ENCODE data around the gene NRSN1.

Gene NRSN1

DNA sequence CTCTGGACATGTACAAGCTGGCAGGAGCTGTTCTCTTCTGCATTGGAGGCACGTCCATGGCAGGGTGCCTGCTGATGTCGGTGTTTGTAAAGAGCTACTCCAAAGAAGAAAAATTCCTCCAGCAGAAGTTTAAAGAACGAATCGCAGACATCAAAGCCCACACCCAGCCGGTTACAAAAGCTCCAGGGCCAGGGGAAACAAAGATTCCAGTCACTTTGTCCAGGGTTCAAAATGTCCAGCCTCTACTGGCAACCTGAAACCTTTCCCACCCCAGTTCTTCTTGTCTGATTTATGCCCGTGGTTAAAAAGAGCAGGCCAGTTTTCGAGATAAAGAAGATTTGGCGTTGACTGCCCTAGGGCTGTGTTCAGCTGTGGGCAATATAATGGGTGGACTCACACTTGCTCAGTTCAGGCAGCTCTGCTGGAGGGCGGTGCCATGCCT is 19.7 kb downstream of the NRSN1 start:
- DNase-seq, result no peak

GRCh38 chr6:24146871-24147270 is 20.9 kb downstream of the NRSN1 start:
- no peak for DNase-seq

- no peak for DNase-seq
These were observed 21.6 kb downstream of the NRSN1 start for GRCh38 chr6:24147511-24148153.

DNA sequence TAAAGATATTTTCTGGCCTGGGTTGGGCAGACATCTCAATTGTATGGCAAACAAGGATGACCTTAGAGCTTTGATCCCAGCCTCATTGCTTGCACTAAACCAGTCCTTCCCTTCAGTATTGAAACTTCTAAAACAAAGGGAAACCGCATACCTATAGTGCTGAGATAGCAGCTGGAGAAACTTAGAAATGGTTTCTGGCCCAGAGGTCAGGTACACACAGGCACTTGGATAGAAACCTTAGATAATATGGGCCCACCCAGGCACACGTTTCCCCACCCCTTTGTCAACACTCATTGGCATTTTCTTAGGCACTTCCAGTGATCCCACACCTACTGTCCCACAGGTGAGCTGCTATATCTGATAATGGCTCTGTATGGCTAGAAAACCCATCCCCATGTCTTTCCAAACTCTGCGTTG is 22.1 kb downstream of the NRSN1 start:
- no peak for DNase-seq

DNA sequence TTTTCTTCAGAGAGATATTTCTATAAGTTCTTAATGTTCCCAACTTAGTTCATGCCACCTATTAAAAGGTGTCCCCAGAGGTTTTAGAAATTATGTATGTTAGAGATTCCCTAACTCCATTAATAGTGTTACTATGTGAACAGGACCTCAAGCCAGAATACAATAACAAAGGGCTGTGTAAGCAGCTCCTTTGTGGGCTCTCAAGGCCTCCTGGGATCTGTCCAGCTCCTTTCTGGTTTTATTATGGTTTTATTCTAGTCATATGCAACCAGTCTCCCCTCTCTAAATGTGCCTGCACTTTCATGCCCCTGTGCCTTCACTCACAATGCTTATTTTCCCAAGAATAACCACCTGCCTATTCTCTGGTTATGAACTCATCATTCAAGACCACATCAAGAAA is 22.7 kb downstream of the NRSN1 start:
- no peak for DNase-seq

GRCh38 chr6:24149296-24149695 is 23.3 kb downstream of the NRSN1 start:
- no peak for DNase-seq

DNA sequence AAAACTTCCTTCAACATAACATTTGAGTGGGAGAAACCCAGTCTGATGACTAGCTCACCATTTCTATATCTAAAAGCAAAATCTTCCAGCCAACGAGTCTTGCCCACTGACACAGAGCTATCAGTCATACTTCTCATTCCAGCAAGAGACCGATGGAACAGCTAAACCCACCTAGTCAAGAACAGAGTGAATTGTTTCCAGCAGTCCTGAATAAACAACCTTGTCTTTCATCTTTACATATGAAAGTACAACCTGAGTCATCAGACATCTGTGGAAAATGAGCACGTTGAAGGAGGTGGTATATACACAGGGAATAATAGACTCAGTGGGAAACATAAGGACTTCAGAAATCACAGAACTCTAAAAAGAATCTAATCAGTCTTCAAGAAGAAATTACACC is 23.8 kb downstream of the NRSN1 start:
- no peak for DNase-seq

DNA sequence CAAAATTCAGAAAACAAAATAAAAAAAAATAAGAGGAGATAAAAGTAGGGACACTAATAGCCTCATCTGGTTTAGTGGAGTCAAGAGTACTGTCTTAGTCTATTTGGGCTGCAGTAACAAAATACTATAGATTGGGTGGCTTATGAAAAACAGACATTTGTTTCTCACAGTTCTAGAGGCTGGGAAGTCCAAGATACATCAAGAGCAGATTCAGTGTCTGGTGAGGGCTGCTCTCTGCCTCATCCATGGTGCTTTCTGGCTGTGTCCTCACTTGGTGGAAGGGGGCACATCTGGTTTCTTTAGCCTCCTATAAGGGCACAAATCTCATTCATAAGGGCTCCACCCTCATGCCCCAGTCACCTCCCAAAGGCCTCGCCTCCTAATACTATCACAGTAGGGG is 26.0 kb downstream of the NRSN1 start:
- DNase-seq, result no peak

- peak; percentile 2 for DNase-seq
These were observed 28.1 kb downstream of the NRSN1 start for GRCh38 chr6:24154121-24154520.

- DNase-seq, result no peak
These were observed 31.9 kb downstream of the NRSN1 start for GRCh38 chr6:24157886-24158285.

- no peak for DNase-seq
These were observed 57.6 kb downstream of the NRSN1 start for GRCh38 chr6:24183584-24183983.

DNA sequence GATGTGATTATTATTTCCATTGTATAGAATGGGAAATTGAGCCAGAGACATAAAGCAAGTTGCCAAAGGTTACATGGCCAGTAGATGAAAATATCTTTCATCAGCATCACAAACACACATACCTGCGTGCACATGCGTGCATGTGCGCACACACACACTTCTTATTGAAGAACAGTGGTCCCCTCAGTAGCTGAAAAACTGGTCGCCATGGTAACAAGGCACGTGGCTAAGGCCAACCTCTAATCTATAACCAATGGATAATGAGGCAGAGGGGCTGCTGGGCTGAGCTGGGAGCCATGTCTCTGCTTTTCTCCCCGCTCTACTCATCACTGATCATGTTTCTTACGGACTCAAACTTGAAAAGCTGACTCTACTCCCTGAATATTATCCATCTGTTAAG is 60.3 kb downstream of the NRSN1 start:
- no peak for DNase-seq

GRCh38 chr6:24187965-24188577 is 62.1 kb downstream of the NRSN1 start:
- DNase-seq, result no peak

DNA sequence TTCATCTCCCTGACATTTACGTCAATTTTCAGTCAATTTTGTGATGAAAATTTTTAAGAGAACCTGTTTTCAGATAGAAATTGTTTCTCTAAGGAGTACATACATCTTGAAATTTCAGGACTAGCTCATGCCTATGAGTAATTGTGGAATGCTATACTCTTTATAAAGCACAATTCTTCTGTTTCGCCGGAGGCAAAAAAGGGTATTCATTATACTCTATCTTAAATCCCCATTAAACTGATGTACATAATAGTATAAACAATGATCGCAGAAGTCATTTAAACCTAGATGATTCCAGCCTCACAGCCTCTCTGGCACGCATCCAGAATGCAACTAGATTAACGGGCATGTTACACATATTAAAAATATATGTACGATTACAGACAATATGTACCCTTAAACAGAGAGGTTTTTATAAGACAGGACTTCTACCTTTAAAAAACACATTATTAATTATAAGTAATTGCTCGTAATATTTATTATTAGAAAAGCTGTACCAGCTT is 62.6 kb downstream of the NRSN1 start:
- DNase-seq, result no peak

DNA sequence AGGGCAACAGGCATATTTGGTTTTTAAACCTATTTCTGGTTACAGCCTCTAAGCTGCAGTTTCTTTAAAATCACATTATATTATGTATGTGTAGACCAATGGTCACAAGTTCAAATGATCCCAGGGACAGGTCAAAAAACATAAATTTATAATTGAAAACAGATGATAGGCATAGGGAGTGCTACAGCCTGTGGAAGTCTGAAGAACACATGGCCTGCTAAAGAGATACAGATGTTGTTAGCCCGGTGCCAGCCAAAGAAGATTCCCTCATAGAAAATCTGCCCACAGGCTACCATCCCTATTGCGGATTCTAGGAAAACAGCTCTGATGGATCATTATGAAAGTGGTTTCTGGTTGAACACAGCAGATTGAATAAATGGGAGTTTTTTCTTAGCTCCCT is 65.3 kb downstream of the NRSN1 start:
- no peak for DNase-seq

DNA sequence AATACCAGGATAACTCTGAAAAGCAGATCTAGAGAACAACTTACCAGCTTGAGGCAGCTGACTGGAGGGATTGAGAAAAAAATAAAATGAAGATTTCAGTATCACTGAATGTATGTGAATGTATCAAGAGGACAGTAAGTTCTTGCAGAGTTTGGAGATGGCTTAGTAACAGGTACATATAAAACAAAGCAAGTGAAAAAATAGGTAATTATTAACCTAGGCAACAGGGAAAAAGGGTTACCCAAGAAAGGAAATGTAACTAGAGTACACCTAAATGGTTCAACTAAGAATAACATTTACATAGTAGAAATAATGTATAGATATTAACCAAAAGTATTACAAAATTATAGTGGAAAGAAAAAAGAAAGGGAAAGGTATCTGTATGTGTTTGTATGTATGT is 67.3 kb downstream of the NRSN1 start:
- DNase-seq, result no peak

GRCh38 chr6:24194978-24195700 is 69.1 kb downstream of the NRSN1 start:
- DNase-seq, result no peak

GRCh38 chr6:24195836-24196597 is 70.0 kb downstream of the NRSN1 start:
- no peak for DNase-seq

Measured in fibroblast of skin of right quadriceps (primary cell).